ENCODE data around the gene RASA3.

The RASA3 gene

DNA sequence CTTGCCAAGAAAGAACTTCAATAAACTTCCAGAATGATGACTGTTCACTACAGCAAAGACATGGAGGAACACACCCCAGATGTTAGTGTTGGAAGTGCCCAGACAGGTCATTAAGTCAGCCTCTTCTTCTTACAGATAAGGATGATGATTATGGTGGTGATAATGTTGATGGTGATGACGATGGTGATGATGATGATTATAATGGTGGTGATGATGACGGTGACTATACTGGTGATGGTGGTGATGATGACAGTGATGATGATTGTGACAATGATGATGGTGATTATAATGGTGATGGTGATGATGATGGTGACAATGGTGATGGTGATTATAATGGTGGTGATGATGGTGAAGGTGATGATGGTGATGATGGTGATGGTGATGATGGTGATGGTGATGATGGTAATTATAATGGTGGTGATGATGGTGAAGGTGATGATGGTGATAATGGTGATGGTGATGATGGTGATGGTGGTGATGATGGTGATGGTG, 167.0 kb downstream of the RASA3 start:
- FAIRE-seq (no peak), DNase-seq (ENCODE audit: insufficient read length, low spot score) (no peak)
- TF ChIP-seq, protein P1, sequence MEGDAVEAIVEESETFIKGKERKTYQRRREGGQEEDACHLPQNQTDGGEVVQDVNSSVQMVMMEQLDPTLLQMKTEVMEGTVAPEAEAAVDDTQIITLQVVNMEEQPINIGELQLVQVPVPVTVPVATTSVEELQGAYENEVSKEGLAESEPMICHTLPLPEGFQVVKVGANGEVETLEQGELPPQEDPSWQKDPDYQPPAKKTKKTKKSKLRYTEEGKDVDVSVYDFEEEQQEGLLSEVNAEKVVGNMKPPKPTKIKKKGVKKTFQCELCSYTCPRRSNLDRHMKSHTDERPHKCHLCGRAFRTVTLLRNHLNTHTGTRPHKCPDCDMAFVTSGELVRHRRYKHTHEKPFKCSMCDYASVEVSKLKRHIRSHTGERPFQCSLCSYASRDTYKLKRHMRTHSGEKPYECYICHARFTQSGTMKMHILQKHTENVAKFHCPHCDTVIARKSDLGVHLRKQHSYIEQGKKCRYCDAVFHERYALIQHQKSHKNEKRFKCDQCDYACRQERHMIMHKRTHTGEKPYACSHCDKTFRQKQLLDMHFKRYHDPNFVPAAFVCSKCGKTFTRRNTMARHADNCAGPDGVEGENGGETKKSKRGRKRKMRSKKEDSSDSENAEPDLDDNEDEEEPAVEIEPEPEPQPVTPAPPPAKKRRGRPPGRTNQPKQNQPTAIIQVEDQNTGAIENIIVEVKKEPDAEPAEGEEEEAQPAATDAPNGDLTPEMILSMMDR (IDR thresholded peaks at IDR 0.05; ENCODE audit: insufficient read depth, missing control alignments): no peak

DNA sequence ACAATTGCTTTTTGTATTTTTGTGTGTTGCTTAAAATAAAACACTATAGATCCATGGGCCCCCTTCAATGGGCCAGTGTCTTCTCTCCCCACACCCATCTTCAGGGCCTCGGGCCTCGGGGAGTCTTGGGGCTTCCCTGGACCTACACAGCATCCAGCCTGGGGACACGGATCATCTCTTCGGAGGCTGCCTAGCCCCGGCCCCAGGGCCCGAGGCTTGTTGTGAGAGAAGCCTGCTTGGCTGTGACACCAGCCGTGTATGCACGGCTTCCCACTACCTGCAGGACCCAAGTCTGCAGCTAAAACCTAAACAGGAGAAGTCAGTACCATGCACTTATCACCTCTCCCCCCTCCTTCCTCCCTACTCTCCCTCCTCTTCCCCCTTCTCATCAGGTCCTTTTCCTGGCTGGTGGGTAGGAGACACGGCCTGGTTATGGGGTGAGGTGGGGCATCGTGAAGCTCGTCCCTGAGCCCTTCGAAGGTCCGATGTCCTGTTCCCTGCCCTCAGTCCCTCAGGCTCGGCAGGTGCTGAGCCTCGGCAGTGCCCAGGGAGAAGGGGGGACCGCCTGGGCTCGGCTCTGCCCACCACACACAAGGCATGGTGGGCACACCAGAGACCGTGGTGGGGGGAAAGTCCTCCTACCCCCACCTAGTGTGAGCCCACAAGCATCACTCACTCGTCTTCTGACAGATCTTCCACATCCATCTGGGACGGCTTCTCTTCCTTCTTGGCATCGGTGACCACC, 168.0 kb downstream of the RASA3 start:
- no peak for DNase-seq (ENCODE audit: insufficient read length, low spot score)
- FAIRE-seq: no peak
- TF ChIP-seq, protein P1 (IDR thresholded peaks at IDR 0.05; ENCODE audit: insufficient read depth, missing control alignments): no peak

DNA sequence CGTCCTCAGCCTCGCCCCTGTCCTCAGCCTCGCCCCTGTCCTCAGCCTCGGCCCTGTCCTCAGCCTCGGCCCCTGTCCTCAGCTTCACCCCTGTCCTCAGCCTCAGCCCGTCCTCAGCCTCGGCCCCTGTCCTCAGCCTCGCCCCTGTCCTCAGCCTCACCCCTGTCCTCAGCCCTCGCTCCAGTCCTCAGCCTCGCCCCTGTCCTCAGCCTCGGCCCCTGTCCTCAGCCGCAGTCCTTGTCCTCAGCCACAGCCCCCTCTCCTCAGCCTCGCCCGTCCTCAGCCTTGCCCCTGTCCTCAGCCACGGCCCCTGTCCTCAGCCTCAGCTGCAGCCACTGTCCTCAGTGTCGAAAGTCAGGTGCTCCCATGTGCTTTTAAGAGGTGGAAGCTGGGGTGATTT, 169.0 kb downstream of the RASA3 start:
- DNase-seq (ENCODE audit: insufficient read length, low spot score) (no peak), FAIRE-seq (no peak)
- TF ChIP-seq, protein P1 (IDR thresholded peaks at IDR 0.05; ENCODE audit: insufficient read depth, missing control alignments): no peak

DNA sequence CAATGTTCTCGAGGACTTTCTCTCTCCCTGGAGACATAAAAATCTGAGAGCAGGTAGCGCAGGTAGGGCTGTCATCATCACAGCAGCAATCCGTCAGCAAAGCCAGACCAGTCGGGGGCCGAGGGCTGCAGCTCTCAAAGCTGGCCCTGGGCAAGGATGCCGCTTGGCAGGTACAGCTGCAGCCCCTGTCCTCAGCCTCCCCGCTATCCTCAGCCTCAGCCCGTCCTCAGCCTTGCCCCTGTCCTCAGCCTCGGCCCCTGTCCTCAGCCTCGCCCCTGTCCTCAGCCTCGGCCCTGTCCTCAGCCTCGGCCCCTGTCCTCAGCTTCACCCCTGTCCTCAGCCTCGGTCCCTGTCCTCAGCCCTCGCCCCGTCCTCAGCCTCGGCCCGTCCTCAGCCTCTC, 169.4 kb downstream of the RASA3 start:
- DNase-seq (ENCODE audit: insufficient read length, low spot score) (no peak), FAIRE-seq (no peak)

DNA sequence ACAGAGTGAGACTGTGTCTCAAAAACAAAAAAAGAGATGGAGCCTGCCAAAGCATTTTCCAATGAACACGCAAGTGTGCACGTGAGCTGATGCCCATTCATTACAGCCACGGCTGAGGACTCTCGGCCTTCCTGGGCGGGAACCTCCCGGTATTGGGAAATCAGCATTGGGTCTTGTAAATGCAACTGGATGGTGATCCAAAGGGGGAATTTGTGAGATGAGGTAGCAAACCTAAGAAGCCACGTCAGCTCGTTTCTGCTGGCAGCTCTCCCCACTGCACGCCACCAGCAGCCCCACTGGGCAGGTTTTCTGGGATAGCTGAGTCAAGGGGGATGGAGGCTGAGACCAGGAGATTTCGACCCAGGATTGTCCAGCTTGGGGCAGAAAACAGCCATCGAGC, 170.0 kb downstream of the RASA3 start:
- FAIRE-seq: no peak

More for the DNA sequence above, 169.4 kb downstream of the RASA3 start:
- TF ChIP-seq, protein P1 (IDR thresholded peaks at IDR 0.05; ENCODE audit: insufficient read depth, missing control alignments): no peak

DNA sequence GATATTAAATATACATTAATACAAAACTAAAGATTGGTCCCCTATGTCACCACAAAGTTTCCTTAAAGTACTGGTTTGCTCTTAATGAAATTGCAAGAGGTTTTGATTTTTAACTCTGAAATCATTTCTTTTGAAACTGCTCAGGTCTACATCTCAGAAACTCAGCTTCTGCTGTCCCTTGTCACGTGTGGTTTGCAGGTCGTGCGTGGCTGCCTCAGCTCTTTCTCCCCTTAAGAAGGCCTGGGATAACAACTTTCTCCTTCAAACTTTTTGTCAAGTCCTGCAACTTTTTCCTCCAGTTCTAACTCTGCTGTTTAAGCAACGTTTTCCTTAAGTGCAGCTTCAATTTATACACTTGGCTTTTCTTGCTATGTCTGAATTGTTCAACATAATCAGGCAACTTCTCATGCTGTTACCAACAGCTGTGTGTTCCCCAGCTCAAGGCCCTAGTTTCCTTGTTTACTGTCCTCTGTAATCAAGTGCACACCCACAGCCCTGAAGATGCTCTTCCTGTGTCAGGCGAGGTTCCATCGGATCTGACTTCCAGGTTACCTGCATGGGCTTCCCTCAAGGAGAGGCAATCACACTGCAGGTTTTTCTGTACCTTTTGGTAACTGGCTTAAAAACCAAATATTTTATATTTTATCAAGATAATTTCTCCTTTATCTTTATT, 172.0 kb downstream of the RASA3 start:
- TF ChIP-seq, protein P1 (IDR thresholded peaks at IDR 0.05; ENCODE audit: insufficient read depth, missing control alignments): no peak
- FAIRE-seq: no peak
- DNase-seq (ENCODE audit: insufficient read length, low spot score): no peak

More for the DNA sequence above, 170.0 kb downstream of the RASA3 start:
- DNase-seq (ENCODE audit: insufficient read length, low spot score): no peak
- TF ChIP-seq, protein P1 (IDR thresholded peaks at IDR 0.05; ENCODE audit: insufficient read depth, missing control alignments): no peak

DNA sequence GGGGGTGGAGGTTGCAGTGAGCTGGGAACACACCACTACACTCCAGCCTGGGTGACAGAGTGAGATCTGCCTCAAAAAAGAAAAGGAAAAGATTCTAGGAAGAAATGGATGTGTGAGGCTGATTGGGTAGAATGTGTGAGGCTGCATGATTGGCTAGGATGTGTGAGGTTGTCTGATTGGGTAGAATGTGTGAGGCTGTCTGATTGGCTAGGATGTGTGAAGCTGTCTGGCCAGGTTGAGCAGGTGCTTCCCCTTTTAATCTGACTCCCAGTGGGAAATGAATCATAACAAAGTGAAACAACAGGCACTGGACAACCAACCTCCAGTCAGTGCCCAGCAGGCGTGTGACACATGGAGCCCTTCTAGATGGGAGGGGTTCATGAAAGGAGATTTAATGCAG, 173.2 kb downstream of the RASA3 start:
- no peak for FAIRE-seq
- TF ChIP-seq, protein P1 (IDR thresholded peaks at IDR 0.05; ENCODE audit: insufficient read depth, missing control alignments): no peak
- no peak for DNase-seq (ENCODE audit: insufficient read length, low spot score)
